ENCODE measurements around the gene GRK7. TPM values are rescaled to one million over a fixed set of nuclear protein-coding genes. Genes with fewer than 3 reads are reported as not detected.

Gene GRK7
- total and polyA plus RNA-seq, 8 donors = 0.05 to 0.37 (median 0.29) TPM; not detected in 5

- H3K27ac ChIP-seq = no peak overlapping the region
- DNase-seq = no peak
- TF ChIP-seq POLR2AphosphoS5 (IDR thresholded peaks at IDR 0.05) = no peak
- TF ChIP-seq POLR2A (IDR thresholded peaks at IDR 0.05) = no peak
- WGBS, 5 donors = 88 to 100% (median 90%) methylated on average over 4 of the region's 4 CpGs
- H3K36me3 ChIP-seq = no peaks in the 10 kb centered on the region
- no peaks in the 10 kb centered on the region for H3K4me1 ChIP-seq
- no peaks in the 10 kb centered on the region for H3K9me3 ChIP-seq
- intact Hi-C loops (cut with DNase I; ENCODE audit: low total_unique reads) = no loop called here
- H3K27me3 ChIP-seq = no peaks in the 10 kb centered on the region
- no peak overlapping the region for H3K4me3 ChIP-seq
Measured at GRCh38 chr3:141790171-141790570, 27.0 kb downstream of the GRK7 start.

- Histone ChIP-seq H3K27ac (no peak overlapping the region), H3K9me3 (no peaks in the 10 kb centered on the region), H3K27me3 (no peaks in the 10 kb centered on the region), H3K4me3 (no peak overlapping the region), H3K36me3 (no peaks in the 10 kb centered on the region), H3K4me1 (peaks cover 6 to 18% (median 15%) of the 10 kb centered on the region in 4 donors)
- intact Hi-C loops (cut with DNase I; ENCODE audit: low total_unique reads) = no loop called here
- no peak for DNase-seq
- TF ChIP-seq POLR2A (IDR thresholded peaks at IDR 0.05) (no peak), EP300 (IDR thresholded peaks at IDR 0.05) (no peak), POLR2AphosphoS5 (IDR thresholded peaks at IDR 0.05) (no peak)
- TF ChIP-seq, protein P1, sequence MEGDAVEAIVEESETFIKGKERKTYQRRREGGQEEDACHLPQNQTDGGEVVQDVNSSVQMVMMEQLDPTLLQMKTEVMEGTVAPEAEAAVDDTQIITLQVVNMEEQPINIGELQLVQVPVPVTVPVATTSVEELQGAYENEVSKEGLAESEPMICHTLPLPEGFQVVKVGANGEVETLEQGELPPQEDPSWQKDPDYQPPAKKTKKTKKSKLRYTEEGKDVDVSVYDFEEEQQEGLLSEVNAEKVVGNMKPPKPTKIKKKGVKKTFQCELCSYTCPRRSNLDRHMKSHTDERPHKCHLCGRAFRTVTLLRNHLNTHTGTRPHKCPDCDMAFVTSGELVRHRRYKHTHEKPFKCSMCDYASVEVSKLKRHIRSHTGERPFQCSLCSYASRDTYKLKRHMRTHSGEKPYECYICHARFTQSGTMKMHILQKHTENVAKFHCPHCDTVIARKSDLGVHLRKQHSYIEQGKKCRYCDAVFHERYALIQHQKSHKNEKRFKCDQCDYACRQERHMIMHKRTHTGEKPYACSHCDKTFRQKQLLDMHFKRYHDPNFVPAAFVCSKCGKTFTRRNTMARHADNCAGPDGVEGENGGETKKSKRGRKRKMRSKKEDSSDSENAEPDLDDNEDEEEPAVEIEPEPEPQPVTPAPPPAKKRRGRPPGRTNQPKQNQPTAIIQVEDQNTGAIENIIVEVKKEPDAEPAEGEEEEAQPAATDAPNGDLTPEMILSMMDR (IDR thresholded peaks at IDR 0.05) = no peak
- WGBS, 5 donors = 92 to 100% (median 97%) methylated on average over 1 of the region's 1 CpG
Measured at GRCh38 chr3:141792495-141792894, 29.3 kb downstream of the GRK7 start.

- Histone ChIP-seq H3K9me3 (no peaks in the 10 kb centered on the region), H3K27ac (no peak overlapping the region), H3K27me3 (no peaks in the 10 kb centered on the region), H3K4me3 (no peak overlapping the region), H3K36me3 (no peaks in the 10 kb centered on the region), H3K4me1 (peaks cover 13 to 30% (median 26%) of the 10 kb centered on the region in 4 donors)
- no peak for DNase-seq
- TF ChIP-seq, protein P1 (IDR thresholded peaks at IDR 0.05) = no peak
- TF ChIP-seq EP300 (IDR thresholded peaks at IDR 0.05) = no peak
- TF ChIP-seq POLR2AphosphoS5 (IDR thresholded peaks at IDR 0.05) = no peak
- TF ChIP-seq POLR2A (IDR thresholded peaks at IDR 0.05) = no peak
- intact Hi-C loops (cut with DNase I; ENCODE audit: low total_unique reads) = no loop called here
- 91 to 96% (median 92%) methylated on average over 6 to 8 of the region's 8 CpGs for WGBS, 5 donors
Measured at GRCh38 chr3:141793476-141794260, 30.5 kb downstream of the GRK7 start.

DNA sequence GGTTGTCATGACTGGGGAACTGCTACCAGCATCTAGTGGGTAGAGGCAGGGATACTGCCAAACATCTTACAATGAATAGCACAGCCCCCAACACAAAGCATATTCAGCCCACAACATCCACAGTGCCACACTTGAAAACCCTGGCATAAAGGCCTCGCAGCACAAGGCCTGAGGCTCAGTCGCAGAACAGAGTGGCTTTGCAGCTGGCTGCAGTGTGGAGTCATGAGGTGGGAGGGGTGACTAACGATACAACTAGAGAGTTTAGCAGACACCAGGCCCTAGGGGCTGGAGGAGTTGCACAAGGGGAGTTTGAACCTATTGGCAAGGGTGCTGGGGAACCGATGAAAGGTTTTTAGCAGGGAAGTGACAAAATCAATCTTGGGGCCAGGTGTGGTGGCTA, 32.1 kb downstream of the GRK7 start:
- Histone ChIP-seq H3K9me3 (no peaks in the 10 kb centered on the region), H3K4me3 (no peak overlapping the region), H3K27ac (peak overlapping the region in 1 of 5 donors; percentile 84), H3K36me3 (no peaks in the 10 kb centered on the region), H3K4me1 (peaks cover 13 to 33% (median 28%) of the 10 kb centered on the region in 4 donors), H3K27me3 (no peaks in the 10 kb centered on the region)
- intact Hi-C loops (cut with DNase I; ENCODE audit: low total_unique reads) = no loop called here
- no peak for DNase-seq
- WGBS, 5 donors = 75 to 96% (median 87%) methylated on average over 4 of the region's 4 CpGs
- TF ChIP-seq EP300 (IDR thresholded peaks at IDR 0.05) (no peak), POLR2A (IDR thresholded peaks at IDR 0.05) (no peak), POLR2AphosphoS5 (IDR thresholded peaks at IDR 0.05) (no peak)
- TF ChIP-seq, protein P1 (IDR thresholded peaks at IDR 0.05) = no peak

GRCh38 chr3:141795741-141796080, 32.5 kb downstream of the GRK7 start:
- Histone ChIP-seq H3K4me3 (no peak overlapping the region), H3K9me3 (no peaks in the 10 kb centered on the region), H3K36me3 (no peaks in the 10 kb centered on the region), H3K27me3 (no peaks in the 10 kb centered on the region), H3K27ac (peak overlapping the region in 2 of 5 donors; percentile 83 to 84), H3K4me1 (peaks cover 13 to 33% (median 28%) of the 10 kb centered on the region in 4 donors)
- 74 to 91% (median 86%) methylated on average over 5 of the region's 5 CpGs for WGBS, 5 donors
- intact Hi-C loops (cut with DNase I; ENCODE audit: low total_unique reads) = no loop called here
- TF ChIP-seq POLR2A (IDR thresholded peaks at IDR 0.05) = no peak
- TF ChIP-seq, protein P1 (IDR thresholded peaks at IDR 0.05) = no peak
- no peak for TF ChIP-seq POLR2AphosphoS5 (IDR thresholded peaks at IDR 0.05)
- no peak for TF ChIP-seq EP300 (IDR thresholded peaks at IDR 0.05)
- DNase-seq = peak in 1 of 2 donors; percentile 14

Data from stomach (tissue), 9 donors.